ENCODE results near the gene CCDC61. TPM values are rescaled to one million over a fixed set of nuclear protein-coding genes. Genes with fewer than 3 reads are reported as not detected.

Gene CCDC61
- total RNA-seq, 2 experiments from 2014 or later, result 14.2 to 20.1 TPM

- Histone ChIP-seq H4K20me1 (ENCODE audit: insufficient read depth, low read length) (no peaks in the 10 kb centered on the region), H2AFZ (ENCODE audit: low read length) (no peak overlapping the region), H3K36me3 (ENCODE audit: insufficient read depth, low read length) (no peaks in the 10 kb centered on the region), H3K4me2 (ENCODE audit: low read length) (no peak overlapping the region), H3K27ac (ENCODE audit: low read depth, low read length, poor library complexity, severe bottlenecking) (no peak overlapping the region), H3K4me3 (ENCODE audit: low read depth, low read length, poor library complexity, severe bottlenecking) (no peak overlapping the region), H3K79me2 (ENCODE audit: insufficient read depth, low read depth, low read length) (no peaks in the 10 kb centered on the region), H3K4me1 (ENCODE audit: insufficient read depth, low read length, poor library complexity, severe bottlenecking) (no peaks in the 10 kb centered on the region), H3K9me2 (ENCODE audit: insufficient read depth, low read length) (no peaks in the 10 kb centered on the region), H3K9me3 (ENCODE audit: low read length) (no peaks in the 10 kb centered on the region)
- ChIA-PET CTCF (ENCODE audit: unreplicated experiment) (no interaction called here), POLR2A (no interaction called here)
- BruUV-seq (replicated peaks), result no TSS peak
- intact Hi-C loops (cut with micrococcal nuclease; ENCODE audit: unreplicated experiment), result no loop called here
- TF ChIP-seq, protein P1, sequence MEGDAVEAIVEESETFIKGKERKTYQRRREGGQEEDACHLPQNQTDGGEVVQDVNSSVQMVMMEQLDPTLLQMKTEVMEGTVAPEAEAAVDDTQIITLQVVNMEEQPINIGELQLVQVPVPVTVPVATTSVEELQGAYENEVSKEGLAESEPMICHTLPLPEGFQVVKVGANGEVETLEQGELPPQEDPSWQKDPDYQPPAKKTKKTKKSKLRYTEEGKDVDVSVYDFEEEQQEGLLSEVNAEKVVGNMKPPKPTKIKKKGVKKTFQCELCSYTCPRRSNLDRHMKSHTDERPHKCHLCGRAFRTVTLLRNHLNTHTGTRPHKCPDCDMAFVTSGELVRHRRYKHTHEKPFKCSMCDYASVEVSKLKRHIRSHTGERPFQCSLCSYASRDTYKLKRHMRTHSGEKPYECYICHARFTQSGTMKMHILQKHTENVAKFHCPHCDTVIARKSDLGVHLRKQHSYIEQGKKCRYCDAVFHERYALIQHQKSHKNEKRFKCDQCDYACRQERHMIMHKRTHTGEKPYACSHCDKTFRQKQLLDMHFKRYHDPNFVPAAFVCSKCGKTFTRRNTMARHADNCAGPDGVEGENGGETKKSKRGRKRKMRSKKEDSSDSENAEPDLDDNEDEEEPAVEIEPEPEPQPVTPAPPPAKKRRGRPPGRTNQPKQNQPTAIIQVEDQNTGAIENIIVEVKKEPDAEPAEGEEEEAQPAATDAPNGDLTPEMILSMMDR (conservative IDR thresholded peaks at IDR 0.05; ENCODE audit: low read length), result no peak
- no peak for TF ChIP-seq EZH2phosphoT487 (IDR thresholded peaks at IDR 0.05; ENCODE audit: borderline replicate concordance, low read depth, low read length)
- DNase-seq (ENCODE audit: low spot score), result no peak
Measured at GRCh38 chr19:46043519-46043918, 48.3 kb downstream of the CCDC61 start.

GRCh38 chr19:46049597-46049996 lies 54.3 kb downstream of the CCDC61 start:
- POLR2A ChIA-PET, result no interaction called here

GRCh38 chr19:46052896-46053295 lies 57.6 kb downstream of the CCDC61 start:
- ChIA-PET POLR2A (interaction anchor here (0.7 kb wide), 1 partner anchor 1171 kb away, joined by 3 read pairs; no protein-coding TSS in a partner anchor), CTCF (ENCODE audit: unreplicated experiment) (no interaction called here)
- TF ChIP-seq, protein P1 (conservative IDR thresholded peaks at IDR 0.05; ENCODE audit: low read length), result no peak
- no peak for TF ChIP-seq EZH2phosphoT487 (IDR thresholded peaks at IDR 0.05; ENCODE audit: borderline replicate concordance, low read depth, low read length)
- Histone ChIP-seq H4K20me1 (ENCODE audit: insufficient read depth, low read length) (no peaks in the 10 kb centered on the region), H2AFZ (ENCODE audit: low read length) (no peak overlapping the region), H3K79me2 (ENCODE audit: insufficient read depth, low read depth, low read length) (no peaks in the 10 kb centered on the region), H3K27ac (ENCODE audit: low read depth, low read length, poor library complexity, severe bottlenecking) (no peak overlapping the region), H3K4me1 (ENCODE audit: insufficient read depth, low read length, poor library complexity, severe bottlenecking) (no peaks in the 10 kb centered on the region), H3K9me3 (ENCODE audit: low read length) (no peaks in the 10 kb centered on the region), H3K4me3 (ENCODE audit: low read depth, low read length, poor library complexity, severe bottlenecking) (no peak overlapping the region), H3K9me2 (ENCODE audit: insufficient read depth, low read length) (no peaks in the 10 kb centered on the region), H3K4me2 (ENCODE audit: low read length) (no peak overlapping the region), H3K36me3 (ENCODE audit: insufficient read depth, low read length) (no peaks in the 10 kb centered on the region)
- no TSS peak for BruUV-seq (replicated peaks)
- intact Hi-C loops (cut with micrococcal nuclease; ENCODE audit: unreplicated experiment), result no loop called here
- DNase-seq (ENCODE audit: low spot score), result no peak

More at GRCh38 chr19:46049597-46049996, 54.3 kb downstream of the CCDC61 start:
- H4K20me1 ChIP-seq (ENCODE audit: insufficient read depth, low read length), result no peaks in the 10 kb centered on the region
- H3K4me2 ChIP-seq (ENCODE audit: low read length), result no peak overlapping the region
- no peak overlapping the region for H3K27ac ChIP-seq (ENCODE audit: low read depth, low read length, poor library complexity, severe bottlenecking)
- H3K79me2 ChIP-seq (ENCODE audit: insufficient read depth, low read depth, low read length), result no peaks in the 10 kb centered on the region
- H3K4me1 ChIP-seq (ENCODE audit: insufficient read depth, low read length, poor library complexity, severe bottlenecking), result no peaks in the 10 kb centered on the region
- no peaks in the 10 kb centered on the region for H3K9me3 ChIP-seq (ENCODE audit: low read length)
- CTCF ChIA-PET (ENCODE audit: unreplicated experiment), result no interaction called here
- BruUV-seq (replicated peaks), result no TSS peak
- H3K36me3 ChIP-seq (ENCODE audit: insufficient read depth, low read length), result no peaks in the 10 kb centered on the region
- DNase-seq (ENCODE audit: low spot score), result peak; percentile 5
- intact Hi-C loops (cut with micrococcal nuclease; ENCODE audit: unreplicated experiment), result no loop called here
- H3K9me2 ChIP-seq (ENCODE audit: insufficient read depth, low read length), result no peaks in the 10 kb centered on the region
- H2AFZ ChIP-seq (ENCODE audit: low read length), result no peak overlapping the region
- no peak overlapping the region for H3K4me3 ChIP-seq (ENCODE audit: low read depth, low read length, poor library complexity, severe bottlenecking)
- TF ChIP-seq, protein P1 (conservative IDR thresholded peaks at IDR 0.05; ENCODE audit: low read length), result peak; percentile 59
- TF ChIP-seq EZH2phosphoT487 (IDR thresholded peaks at IDR 0.05; ENCODE audit: borderline replicate concordance, low read depth, low read length), result no peak

All from OCI-LY7 (cell line).